ENCODE data around the gene WDFY4.

Gene WDFY4

GRCh38 chr10:49000437-49001398 is 316.0 kb downstream of the WDFY4 start:
- Histone ChIP-seq H3K79me2 (ENCODE audit: insufficient read depth, low read depth) (no peaks in the 10 kb centered on the region), H4K20me1 (ENCODE audit: insufficient read depth) (no peaks in the 10 kb centered on the region), H3K4me1 (ENCODE audit: low read depth, poor library complexity, severe bottlenecking) (no peaks in the 10 kb centered on the region), H3K4me2 (no peak overlapping the region), H2AFZ (ENCODE audit: low read depth) (no peak overlapping the region), H3K9ac (no peak overlapping the region), H3K4me3 (IDR thresholded peaks at IDR 0.05; ENCODE audit: insufficient read depth, low read depth, low read length) (no peak overlapping the region), H3K27me3 (ENCODE audit: insufficient read depth, low read depth) (no peaks in the 10 kb centered on the region), H3K27ac (no peak overlapping the region), H3K36me3 (ENCODE audit: insufficient read depth) (no peaks in the 10 kb centered on the region)
- no peak for TF ChIP-seq CTCF (conservative IDR thresholded peaks at IDR 0.05; ENCODE audit: low read depth, low read length)

DNA sequence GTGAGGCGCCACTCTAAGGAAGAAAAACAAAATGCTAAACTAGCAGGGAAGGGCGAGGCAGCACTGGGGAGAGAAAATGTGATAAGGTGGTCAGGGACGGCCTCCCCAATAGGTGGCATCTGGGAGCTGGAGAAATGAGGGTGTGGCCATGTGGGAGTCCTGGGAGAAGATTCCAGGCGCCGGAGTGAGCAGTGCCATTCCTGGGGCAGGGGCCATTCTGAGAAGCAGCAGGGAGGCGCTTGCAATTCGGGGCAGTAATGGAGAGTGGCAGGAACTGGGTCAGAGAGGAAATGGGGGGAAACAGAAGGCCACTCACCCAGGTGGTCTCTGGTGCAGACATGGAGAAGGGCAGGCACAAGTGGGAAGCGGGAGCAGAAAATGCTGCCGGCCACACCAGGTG is 316.7 kb downstream of the WDFY4 start:
- H3K27me3 ChIP-seq (ENCODE audit: insufficient read depth, low read depth) = no peaks in the 10 kb centered on the region
- TF ChIP-seq CTCF (conservative IDR thresholded peaks at IDR 0.05; ENCODE audit: low read depth, low read length) = no peak
- H4K20me1 ChIP-seq (ENCODE audit: insufficient read depth) = no peaks in the 10 kb centered on the region
- no peak overlapping the region for H2AFZ ChIP-seq (ENCODE audit: low read depth)
- H3K4me2 ChIP-seq = no peak overlapping the region
- no peaks in the 10 kb centered on the region for H3K36me3 ChIP-seq (ENCODE audit: insufficient read depth)
- H3K4me1 ChIP-seq (ENCODE audit: low read depth, poor library complexity, severe bottlenecking) = no peaks in the 10 kb centered on the region
- no peak overlapping the region for H3K27ac ChIP-seq
- H3K4me3 ChIP-seq (IDR thresholded peaks at IDR 0.05; ENCODE audit: insufficient read depth, low read depth, low read length) = no peak overlapping the region
- no peak overlapping the region for H3K9ac ChIP-seq
- H3K79me2 ChIP-seq (ENCODE audit: insufficient read depth, low read depth) = no peaks in the 10 kb centered on the region

DNA sequence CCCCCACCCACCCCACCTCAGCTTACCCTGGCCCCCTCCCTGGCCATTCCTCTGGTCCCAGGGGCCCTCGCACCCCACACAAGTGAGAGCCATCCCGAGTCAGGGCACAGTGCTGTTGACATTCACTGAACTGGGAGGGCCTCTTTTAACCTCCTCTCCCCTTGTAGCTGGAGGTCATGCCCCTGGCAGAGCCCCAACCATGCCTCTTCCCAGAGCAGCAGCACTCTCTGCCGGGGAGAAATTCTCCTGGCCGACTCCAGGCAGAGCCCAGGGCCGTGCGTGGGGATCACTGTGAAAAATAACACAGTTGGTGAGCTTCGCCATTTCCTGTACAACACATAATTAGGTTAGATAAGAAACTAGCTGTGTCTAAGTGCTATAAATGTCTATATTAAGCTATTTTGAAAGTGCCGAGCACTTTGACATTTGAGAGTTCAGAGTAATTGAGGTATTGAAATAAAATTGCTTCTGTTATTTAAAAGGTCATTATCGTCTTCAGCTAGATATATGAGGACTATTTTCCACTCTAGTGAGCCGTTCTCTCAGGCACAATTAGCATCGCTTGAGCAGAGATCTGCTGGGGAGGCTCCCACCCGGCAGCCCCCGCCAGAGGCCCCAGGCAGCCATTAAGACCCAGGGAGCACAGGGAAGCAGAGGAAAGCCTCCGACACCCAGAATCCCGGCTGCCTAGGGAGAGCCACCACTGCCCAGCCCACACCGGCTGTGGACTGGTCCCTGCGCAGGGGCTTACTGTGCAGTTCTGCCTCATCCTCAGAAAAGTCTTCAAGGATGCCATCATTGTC is 317.4 kb downstream of the WDFY4 start:
- no peak overlapping the region for H3K4me2 ChIP-seq
- no peak overlapping the region for H3K27ac ChIP-seq
- no peak overlapping the region for H3K4me3 ChIP-seq (IDR thresholded peaks at IDR 0.05; ENCODE audit: insufficient read depth, low read depth, low read length)
- H3K9ac ChIP-seq = no peak overlapping the region
- H3K4me1 ChIP-seq (ENCODE audit: low read depth, poor library complexity, severe bottlenecking) = no peaks in the 10 kb centered on the region
- no peak for TF ChIP-seq CTCF (conservative IDR thresholded peaks at IDR 0.05; ENCODE audit: low read depth, low read length)
- H3K36me3 ChIP-seq (ENCODE audit: insufficient read depth) = no peaks in the 10 kb centered on the region
- no peak overlapping the region for H2AFZ ChIP-seq (ENCODE audit: low read depth)
- H4K20me1 ChIP-seq (ENCODE audit: insufficient read depth) = no peaks in the 10 kb centered on the region
- H3K27me3 ChIP-seq (ENCODE audit: insufficient read depth, low read depth) = no peaks in the 10 kb centered on the region
- no peaks in the 10 kb centered on the region for H3K79me2 ChIP-seq (ENCODE audit: insufficient read depth, low read depth)

DNA sequence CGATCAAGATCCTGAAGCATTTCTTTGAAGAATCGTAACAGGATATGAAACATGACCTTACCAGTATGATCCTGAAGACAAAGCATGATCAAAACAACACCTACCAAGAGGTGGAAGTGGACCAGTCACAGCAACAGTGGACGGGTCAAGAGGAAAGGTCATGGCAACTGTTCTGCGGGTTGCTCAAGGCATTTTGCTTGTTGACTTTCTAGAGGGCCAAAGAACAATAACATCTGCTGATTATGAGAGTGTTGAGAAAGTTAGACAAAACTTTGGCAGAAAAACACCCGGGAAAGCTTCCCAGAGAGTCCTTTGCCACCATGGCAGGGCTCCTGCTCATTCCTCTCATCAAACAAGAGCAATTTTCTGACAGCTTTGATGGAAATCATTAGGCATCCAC is 320.6 kb downstream of the WDFY4 start:
- no peaks in the 10 kb centered on the region for H4K20me1 ChIP-seq (ENCODE audit: insufficient read depth)
- H3K4me2 ChIP-seq = no peak overlapping the region
- no peak overlapping the region for H3K4me3 ChIP-seq (IDR thresholded peaks at IDR 0.05; ENCODE audit: insufficient read depth, low read depth, low read length)
- no peaks in the 10 kb centered on the region for H3K79me2 ChIP-seq (ENCODE audit: insufficient read depth, low read depth)
- no peak overlapping the region for H3K27ac ChIP-seq
- no peak overlapping the region for H3K9ac ChIP-seq
- H3K4me1 ChIP-seq (ENCODE audit: low read depth, poor library complexity, severe bottlenecking) = no peaks in the 10 kb centered on the region
- no peak overlapping the region for H2AFZ ChIP-seq (ENCODE audit: low read depth)
- TF ChIP-seq CTCF (conservative IDR thresholded peaks at IDR 0.05; ENCODE audit: low read depth, low read length) = no peak
- H3K27me3 ChIP-seq (ENCODE audit: insufficient read depth, low read depth) = no peaks in the 10 kb centered on the region
- H3K36me3 ChIP-seq (ENCODE audit: insufficient read depth) = no peaks in the 10 kb centered on the region

Data from KMS-11 (cell line).